ENCODE measurements around the gene DEFB113.

Gene DEFB113

GRCh38 chr6:49934770-49935169 lies 34.7 kb downstream of the DEFB113 start:
- DNase-seq = no peak

- no peak for DNase-seq
These were observed 35.9 kb downstream of the DEFB113 start for GRCh38 chr6:49933526-49933925.

- DNase-seq = no peak
These were observed 40.1 kb downstream of the DEFB113 start for GRCh38 chr6:49929340-49929739.

GRCh38 chr6:49923826-49924225 lies 45.6 kb downstream of the DEFB113 start:
- no peak for DNase-seq

GRCh38 chr6:49919935-49920644 lies 49.3 kb downstream of the DEFB113 start:
- DNase-seq = no peak

GRCh38 chr6:49919261-49919660 lies 50.2 kb downstream of the DEFB113 start:
- no peak for DNase-seq

GRCh38 chr6:49918787-49919186 lies 50.6 kb downstream of the DEFB113 start:
- no peak for DNase-seq
